ENCODE results near the gene SHISA5. TPM values are rescaled to one million over a fixed set of nuclear protein-coding genes. Genes with fewer than 3 reads are reported as not detected.

SHISA5 gene
- total RNA-seq, 6 experiments from 2014 or later = 76.3 to 118 (median 101) TPM

DNA sequence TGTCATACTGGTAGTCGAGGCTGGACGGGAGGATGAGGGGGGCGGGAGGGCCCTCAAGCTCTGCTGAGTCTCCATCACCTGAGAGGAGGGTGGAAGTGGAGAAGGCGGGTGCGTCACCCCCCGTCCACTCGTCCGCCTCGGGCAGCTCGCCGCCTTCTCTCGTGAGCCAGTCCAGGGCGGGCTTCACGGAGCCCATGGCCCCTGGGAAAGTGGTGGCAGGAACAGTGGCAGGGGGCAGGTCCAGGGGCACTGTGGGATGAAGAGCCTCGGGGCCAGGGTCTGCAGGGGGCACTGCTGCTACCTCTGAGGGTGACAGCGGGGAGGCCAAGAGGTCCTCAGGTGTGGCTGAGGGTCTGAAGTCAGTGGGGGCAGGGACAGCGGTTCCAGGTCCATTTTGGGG, 84.4 kb downstream of the SHISA5 start:
- H3K27ac ChIP-seq = no peak overlapping the region
- intact Hi-C loops (cut with DNase I) = no loop called here
- ATAC-seq (no peak), DNase-seq (no peak)
- H3K27me3 ChIP-seq = no peaks in the 10 kb centered on the region
- no CpG with 5 or more reads among the region's 17 CpGs for WGBS (ENCODE audit: insufficient coverage, low coverage, low lambda C conversion rate, missing lambda C conversion rate)
- TF ChIP-seq POLR2A (IDR thresholded peaks at IDR 0.05) = no peak
- TF ChIP-seq, protein P1, sequence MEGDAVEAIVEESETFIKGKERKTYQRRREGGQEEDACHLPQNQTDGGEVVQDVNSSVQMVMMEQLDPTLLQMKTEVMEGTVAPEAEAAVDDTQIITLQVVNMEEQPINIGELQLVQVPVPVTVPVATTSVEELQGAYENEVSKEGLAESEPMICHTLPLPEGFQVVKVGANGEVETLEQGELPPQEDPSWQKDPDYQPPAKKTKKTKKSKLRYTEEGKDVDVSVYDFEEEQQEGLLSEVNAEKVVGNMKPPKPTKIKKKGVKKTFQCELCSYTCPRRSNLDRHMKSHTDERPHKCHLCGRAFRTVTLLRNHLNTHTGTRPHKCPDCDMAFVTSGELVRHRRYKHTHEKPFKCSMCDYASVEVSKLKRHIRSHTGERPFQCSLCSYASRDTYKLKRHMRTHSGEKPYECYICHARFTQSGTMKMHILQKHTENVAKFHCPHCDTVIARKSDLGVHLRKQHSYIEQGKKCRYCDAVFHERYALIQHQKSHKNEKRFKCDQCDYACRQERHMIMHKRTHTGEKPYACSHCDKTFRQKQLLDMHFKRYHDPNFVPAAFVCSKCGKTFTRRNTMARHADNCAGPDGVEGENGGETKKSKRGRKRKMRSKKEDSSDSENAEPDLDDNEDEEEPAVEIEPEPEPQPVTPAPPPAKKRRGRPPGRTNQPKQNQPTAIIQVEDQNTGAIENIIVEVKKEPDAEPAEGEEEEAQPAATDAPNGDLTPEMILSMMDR (IDR thresholded peaks at IDR 0.05) = no peak
- no peak overlapping the region for H3K4me3 ChIP-seq
- H3K9me3 ChIP-seq = no peaks in the 10 kb centered on the region
- peaks cover 0 to 50% (median 24%) of the 10 kb centered on the region in 4 donors for H3K36me3 ChIP-seq
- H3K4me1 ChIP-seq = peaks cover 0 to 23% (median 1%) of the 10 kb centered on the region in 4 donors

DNA sequence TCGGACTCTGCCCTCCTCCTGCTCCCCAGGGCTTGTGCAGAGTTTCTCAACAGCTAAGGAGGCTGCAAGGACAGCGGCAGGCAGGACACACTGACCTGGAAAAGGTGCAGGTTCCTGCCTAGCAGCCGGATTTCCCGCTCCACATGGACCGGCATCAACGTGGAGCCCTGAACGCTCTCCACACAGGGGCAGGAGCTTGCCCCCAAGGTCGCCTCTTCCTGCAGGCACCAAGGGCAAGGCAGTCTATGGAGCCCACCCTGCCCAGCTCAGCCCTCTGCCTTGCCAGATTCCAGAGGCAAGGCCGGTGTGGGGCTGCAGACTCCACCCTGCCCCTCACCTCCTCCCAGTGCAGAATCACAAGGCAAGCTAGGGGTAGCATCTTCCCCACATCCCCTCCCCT, 84.8 kb downstream of the SHISA5 start:
- no peak overlapping the region for H3K4me3 ChIP-seq
- H3K4me1 ChIP-seq = peaks cover 0 to 21% (median 1%) of the 10 kb centered on the region in 4 donors
- intact Hi-C loops (cut with DNase I) = no loop called here
- ATAC-seq (no peak), DNase-seq (no peak)
- peaks cover 0 to 54% (median 24%) of the 10 kb centered on the region in 4 donors for H3K36me3 ChIP-seq
- no peaks in the 10 kb centered on the region for H3K27me3 ChIP-seq
- 60% methylated on average over 1 of the region's 9 CpGs for WGBS (ENCODE audit: insufficient coverage, low coverage, low lambda C conversion rate, missing lambda C conversion rate)
- H3K9me3 ChIP-seq = no peaks in the 10 kb centered on the region
- TF ChIP-seq, protein P1 (IDR thresholded peaks at IDR 0.05) = no peak
- no peak for TF ChIP-seq POLR2A (IDR thresholded peaks at IDR 0.05)
- no peak overlapping the region for H3K27ac ChIP-seq

DNA sequence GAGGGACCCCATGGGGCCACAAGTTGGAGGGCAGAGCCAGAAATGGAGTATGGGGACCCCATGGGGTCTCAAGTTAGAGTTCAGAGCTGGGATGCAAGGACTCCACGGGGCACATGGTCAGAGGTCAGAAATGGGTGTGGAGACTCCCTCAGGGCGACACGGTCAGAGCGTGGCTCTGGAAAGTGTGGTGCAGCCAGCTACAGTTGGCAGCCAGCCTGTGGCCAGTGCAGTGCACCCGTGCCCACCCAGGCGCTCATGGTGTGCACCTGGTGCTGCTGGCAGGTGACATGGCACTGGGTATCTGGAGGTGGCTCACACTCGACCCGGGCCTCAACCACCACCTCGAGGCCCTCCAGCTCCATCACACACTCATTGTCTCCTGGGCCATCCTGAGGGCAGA, 85.3 kb downstream of the SHISA5 start:
- Histone ChIP-seq H3K36me3 (peaks cover 0 to 59% (median 26%) of the 10 kb centered on the region in 4 donors), H3K4me1 (peaks cover 0 to 16% (median under 1%) of the 10 kb centered on the region in 4 donors), H3K9me3 (no peaks in the 10 kb centered on the region), H3K4me3 (no peak overlapping the region), H3K27me3 (no peaks in the 10 kb centered on the region), H3K27ac (no peak overlapping the region)
- DNase-seq (no peak), ATAC-seq (no peak)
- intact Hi-C loops (cut with DNase I) = no loop called here
- no peak for TF ChIP-seq POLR2A (IDR thresholded peaks at IDR 0.05)
- TF ChIP-seq, protein P1 (IDR thresholded peaks at IDR 0.05) = no peak
- no CpG with 5 or more reads among the region's 9 CpGs for WGBS (ENCODE audit: insufficient coverage, low coverage, low lambda C conversion rate, missing lambda C conversion rate)

DNA sequence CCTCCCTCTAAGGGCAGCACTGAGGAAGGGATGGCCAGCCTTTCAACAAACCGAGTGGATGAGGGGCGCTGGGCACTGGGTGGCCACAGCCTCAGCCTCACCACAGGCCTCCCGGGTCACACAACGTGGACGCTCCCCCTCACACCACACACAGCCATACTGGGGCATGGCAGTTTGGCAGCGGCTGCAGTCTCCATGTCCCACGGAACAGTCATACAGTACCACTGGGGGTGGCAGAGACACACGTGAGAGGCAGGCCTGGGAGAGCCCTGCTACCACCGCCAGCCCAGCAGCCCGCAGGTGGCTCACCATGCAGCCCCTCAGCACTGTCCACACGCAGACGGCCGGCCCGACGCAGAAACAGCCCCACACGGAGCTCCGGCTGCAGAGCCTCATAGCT, 85.8 kb downstream of the SHISA5 start:
- intact Hi-C loops (cut with DNase I) = no loop called here
- no peak overlapping the region for H3K27ac ChIP-seq
- no peaks in the 10 kb centered on the region for H3K27me3 ChIP-seq
- TF ChIP-seq, protein P1 (IDR thresholded peaks at IDR 0.05) = no peak
- TF ChIP-seq POLR2A (IDR thresholded peaks at IDR 0.05) = no peak
- H3K4me1 ChIP-seq = peaks cover 0 to 11% (median 0%) of the 10 kb centered on the region in 4 donors
- H3K9me3 ChIP-seq = no peaks in the 10 kb centered on the region
- ATAC-seq (no peak), DNase-seq (no peak)
- peaks cover 0 to 64% (median 30%) of the 10 kb centered on the region in 4 donors for H3K36me3 ChIP-seq
- WGBS (ENCODE audit: insufficient coverage, low coverage, low lambda C conversion rate, missing lambda C conversion rate) = 92% methylated on average over 6 of the region's 17 CpGs
- no peak overlapping the region for H3K4me3 ChIP-seq

Small RNA genes within 50 kb of the gene (microRNA-seq; reads per million reads assigned to microRNA genes)
- 0 reads per million in 2 donors for gene MIR6823

Small RNA genes within 50 kb of the gene (small RNA-seq; reads per million reads assigned to genes)
- gene MIR6823 = 0 reads per million in 2 experiments

Other genes with a start within 250 kb of the SHISA5 start
- 10 to 100 TPM in 5 of 6 experiments, 1 to 10 TPM in 1; 9.4 to 19.2 (median 13.5) TPM for gene NME6, start 202.8 kb downstream of the SHISA5 start, total RNA-seq
- not detected for gene SPINK8, start 170.5 kb downstream of the SHISA5 start, total RNA-seq
- gene FBXW12, start 132.0 kb downstream of the SHISA5 start, total RNA-seq = not detected
- gene PLXNB1, start 74.1 kb downstream of the SHISA5 start, total RNA-seq = 100 to 1,000 TPM in 2 of 6 experiments, 10 to 100 TPM in 4; 65.9 to 132 (median 86.5) TPM
- gene CCDC51, start 64.1 kb downstream of the SHISA5 start, total RNA-seq = 10 to 100 TPM in 2 of 6 experiments, 1 to 10 TPM in 4; 5.9 to 16.0 (median 8.1) TPM
- gene TMA7, start 63.9 kb downstream of the SHISA5 start, total RNA-seq = 100 to 1,000 TPM in 2 of 6 experiments, 10 to 100 TPM in 4; 64.8 to 182 (median 80.1) TPM
- gene ATRIP, start 57.4 kb downstream of the SHISA5 start, total RNA-seq = 1 to 10 TPM; 2.4 to 4.5 (median 3.2) TPM
- gene PFKFB4, start 52.6 kb upstream of the SHISA5 start, total RNA-seq = 10 to 100 TPM in 1 of 6 experiments, 1 to 10 TPM in 4, under 1 TPM in 1; 0.59 to 10.8 (median 1.4) TPM
- gene UCN2, start 59.6 kb upstream of the SHISA5 start, total RNA-seq = not detected
- 1 to 10 TPM in 4 of 6 experiments, under 1 TPM in 2; 0.31 to 1.7 (median 1.1) TPM for gene COL7A1, start 91.2 kb upstream of the SHISA5 start, total RNA-seq
- 100 to 1,000 TPM; 176 to 329 (median 213) TPM for gene UQCRC1, start 105.5 kb upstream of the SHISA5 start, total RNA-seq
- gene TMEM89, start 117.6 kb upstream of the SHISA5 start, total RNA-seq = not detected
- gene SLC26A6, start 131.3 kb upstream of the SHISA5 start, total RNA-seq = 1 to 10 TPM; 6.6 to 9.9 (median 8.6) TPM
- under 1 TPM; 0.15 to 0.68 (median 0.34) TPM for gene CELSR3, start 158.7 kb upstream of the SHISA5 start, total RNA-seq
- gene NCKIPSD, start 181.7 kb upstream of the SHISA5 start, total RNA-seq = 10 to 100 TPM in 4 of 6 experiments, 1 to 10 TPM in 2; 6.8 to 27.3 (median 12.3) TPM
- gene IP6K2, start 213.0 kb upstream of the SHISA5 start, total RNA-seq = 10 to 100 TPM; 25.4 to 31.4 (median 27.4) TPM

Data from right lobe of liver (tissue), 6 donors.